Hematopoietic multipotent progenitor cell treated with erythropoietin and hydrocortisone succinate and interleukin-3 and kit ligand, for 15 days (in vitro differentiated cells): ENCODE measurements around the gene PTH2.
"Not testable (repeated sequence)": the region's sequence is repeated elsewhere in the genome, so short reads cannot be mapped to it uniquely, and the experiment has no call there.

Source experiments
- DNase-seq: peaks from one replicate; pipeline ENCODE4 v3.0.0-alpha.2; 2015; ENCODE audit warnings: low spot score

Gene PTH2

GRCh38 chr19:49378512-49378911, 44.7 kb downstream of the PTH2 start:
- DNase-seq: no peak

DNA sequence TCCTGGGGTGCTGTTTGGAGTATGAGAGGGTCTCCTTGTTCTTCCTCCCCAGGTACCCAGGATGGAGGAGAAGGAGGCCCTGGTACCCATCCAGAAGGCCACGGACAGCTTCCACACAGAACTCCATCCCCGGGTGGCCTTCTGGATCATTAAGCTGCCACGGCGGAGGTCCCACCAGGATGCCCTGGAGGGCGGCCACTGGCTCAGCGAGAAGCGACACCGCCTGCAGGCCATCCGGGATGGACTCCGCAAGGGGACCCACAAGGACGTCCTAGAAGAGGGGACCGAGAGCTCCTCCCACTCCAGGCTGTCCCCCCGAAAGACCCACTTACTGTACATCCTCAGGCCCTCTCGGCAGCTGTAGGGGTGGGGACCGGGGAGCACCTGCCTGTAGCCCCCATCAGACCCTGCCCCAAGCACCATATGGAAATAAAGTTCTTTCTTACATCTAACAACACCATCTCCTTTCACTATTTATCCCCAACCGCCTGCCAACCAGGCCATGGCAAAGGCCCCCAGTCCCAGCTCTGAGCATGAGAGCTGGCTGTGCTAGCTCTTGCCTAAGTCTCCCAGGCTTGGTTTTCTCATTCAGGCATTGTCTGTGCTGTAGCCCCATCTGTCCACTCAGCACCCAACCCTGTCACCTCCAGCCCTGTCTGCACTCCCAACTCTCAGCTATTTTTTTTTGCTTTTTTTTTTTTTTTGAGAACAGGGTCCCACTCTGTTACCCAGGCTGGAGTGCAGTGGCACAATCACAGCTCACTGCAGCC, 48.4 kb downstream of the PTH2 start:
- DNase-seq: no peak

- DNase-seq: not testable (repeated sequence)
Measured at GRCh38 chr19:49373174-49373573, 50.1 kb downstream of the PTH2 start.
